A673 (cell line): ENCODE measurements around the gene ENO4. TPM values are rescaled to one million over a fixed set of nuclear protein-coding genes. Genes with fewer than 3 reads are reported as not detected.

Source experiments
- BruUV-seq: library from RNA; stranded (reverse); fragments of 400-500 nt; replicated peaks from 2 replicates; lab custom pipeline; 2021; lab: Mats Ljungman, UMichigan
- CTCF ChIA-PET: fragments of 300-600 bp; sonication (Branson Sonifier 250); formaldehyde crosslinking; loops from one replicate; lab custom pipeline; 2022; ENCODE audit warnings: antibody characterized with exemption; lab: Charles Lee
- POLR2A ChIA-PET: fragments of 300-600 bp; sonication (Branson Sonifier 250); formaldehyde crosslinking; loops from one replicate; lab custom pipeline; 2022; ENCODE audit warnings: antibody characterized with exemption; ENCODE audit not compliant: low non-redundant PET; lab: Charles Lee
- DNase-seq: peaks from one replicate; pipeline ENCODE4 v3.0.0-alpha.2; 2015; ENCODE audit warnings: low spot score
- H3K27ac ChIP-seq: fragments of 200-600 bp; sonication (generic); 2 replicates; pipeline ENCODE4 v1.5.1; 2016; ENCODE audit warnings: mixed run types, low read depth, mild to moderate bottlenecking, mixed read lengths, antibody characterized with exemption, low read length; ENCODE audit not compliant: poor library complexity, severe bottlenecking
- H3K27me3 ChIP-seq: fragments of 200-600 bp; sonication (generic); replicated peaks from 2 replicates; pipeline ENCODE4 v1.6.1; 2017; ENCODE audit warnings: mixed run types, low read depth, mild to moderate bottlenecking, mixed read lengths, antibody characterized with exemption, low read length; ENCODE audit not compliant: insufficient read depth, poor library complexity
- H3K36me3 ChIP-seq: fragments of 200-600 bp; sonication (generic); 2 replicates; pipeline ENCODE4 v1.6.1; 2016; ENCODE audit warnings: mixed run types, mild to moderate bottlenecking, mixed read lengths, antibody characterized with exemption, low read length; ENCODE audit not compliant: insufficient read depth, poor library complexity, severe bottlenecking
- H3K4me1 ChIP-seq: fragments of 200-600 bp; sonication (generic); 2 replicates; pipeline ENCODE4 v1.6.1; 2017; ENCODE audit warnings: mixed run types, mild to moderate bottlenecking, mixed read lengths, antibody characterized with exemption, low read length; ENCODE audit not compliant: insufficient read depth, poor library complexity, severe bottlenecking
- H3K4me3 ChIP-seq: fragments of 200-600 bp; sonication (generic); 2 replicates; pipeline ENCODE4 v1.5.1; 2016; ENCODE audit warnings: low read depth, mixed run types, mild to moderate bottlenecking, mixed read lengths, low read length; ENCODE audit not compliant: poor library complexity, severe bottlenecking
- H3K9me3 ChIP-seq: fragments of 200-600 bp; sonication (generic); 2 replicates; pipeline ENCODE4 v1.6.1; 2016; ENCODE audit warnings: mixed run types, low read depth, mild to moderate bottlenecking, mixed read lengths, antibody characterized with exemption, low read length; ENCODE audit not compliant: poor library complexity, severe bottlenecking
- CTCF ChIP-seq: fragments of 300-800, 200-600 bp; sonication (generic); conservative IDR thresholded peaks from 2 replicates; pipeline ENCODE4 v1.5.1; 2017; ENCODE audit warnings: low read depth, mild to moderate bottlenecking, antibody characterized with exemption, low read length, moderate library complexity, mixed read lengths
- EZH2 ChIP-seq: fragments of 200-600 bp; sonication (generic); IDR thresholded peaks from 2 replicates; pipeline ENCODE4 v1.6.1; 2017; ENCODE audit warnings: borderline replicate concordance, low read depth, mild to moderate bottlenecking, mixed read lengths, antibody characterized with exemption, low read length; ENCODE audit not compliant: poor library complexity, severe bottlenecking
- intact Hi-C: fragments of 100-400 bp; cut with micrococcal nuclease; formaldehyde crosslinking; loops from one replicate; pipeline ENCODE4 v1.10.0; 2022; ENCODE audit not compliant: unreplicated experiment
- total RNA-seq: library from RNA; stranded (reverse); gene quantifications from 2 replicates; pipeline ENCODE4 v1.2.3, GENCODE V29; 2021

Gene ENO4
- total RNA-seq, 1 experiment from 2014 or later: 0.28 TPM

GRCh38 chr10:116915340-116915739 lies 66.0 kb downstream of the ENO4 start:
- CTCF ChIA-PET: no interaction called here
- POLR2A ChIA-PET: no interaction called here
- intact Hi-C loops: no loop called here
- Histone ChIP-seq H3K9me3 (no peaks in the 10 kb centered on the region), H3K4me3 (no peak overlapping the region), H3K36me3 (peaks cover 21% of the 10 kb centered on the region), H3K4me1 (peaks cover 3% of the 10 kb centered on the region), H3K27me3 (no peaks in the 10 kb centered on the region), H3K27ac (no peak overlapping the region)
- TF ChIP-seq CTCF (no peak), EZH2 (no peak)
- no peak for DNase-seq
- BruUV-seq: no TSS peak

GRCh38 chr10:116917481-116917880 lies 68.2 kb downstream of the ENO4 start:
- no peak overlapping the region for H3K4me3 ChIP-seq
- POLR2A ChIA-PET: no interaction called here
- BruUV-seq: no TSS peak
- H3K27me3 ChIP-seq: no peaks in the 10 kb centered on the region
- H3K4me1 ChIP-seq: peaks cover 3% of the 10 kb centered on the region
- H3K9me3 ChIP-seq: no peaks in the 10 kb centered on the region
- CTCF ChIA-PET: no interaction called here
- peaks cover 21% of the 10 kb centered on the region for H3K36me3 ChIP-seq
- no peak for TF ChIP-seq CTCF
- TF ChIP-seq EZH2: no peak
- intact Hi-C loops: no loop called here
- H3K27ac ChIP-seq: no peak overlapping the region
- no peak for DNase-seq

GRCh38 chr10:116918583-116918982 lies 69.3 kb downstream of the ENO4 start:
- no TSS peak for BruUV-seq
- Histone ChIP-seq H3K36me3 (peaks cover 21% of the 10 kb centered on the region), H3K27ac (no peak overlapping the region), H3K9me3 (no peaks in the 10 kb centered on the region), H3K4me3 (no peak overlapping the region), H3K4me1 (peaks cover 3% of the 10 kb centered on the region), H3K27me3 (no peaks in the 10 kb centered on the region)
- intact Hi-C loops: no loop called here
- TF ChIP-seq EZH2: no peak
- no peak for TF ChIP-seq CTCF
- DNase-seq: no peak
- POLR2A ChIA-PET: no interaction called here
- CTCF ChIA-PET: no interaction called here
